NCI-H2029 treated with DMSO at 0.1 percent for 48 hours (cell line): ENCODE results near the gene REEP1.
"Not testable (repeated sequence)": the region's sequence is repeated elsewhere in the genome, so short reads cannot be mapped to it uniquely, and the experiment has no call there.

Experiments
- DNase-seq: peaks from one replicate; lab custom pipeline; 2025; lab: John Stamatoyannopoulos, UW

The REEP1 gene

DNA sequence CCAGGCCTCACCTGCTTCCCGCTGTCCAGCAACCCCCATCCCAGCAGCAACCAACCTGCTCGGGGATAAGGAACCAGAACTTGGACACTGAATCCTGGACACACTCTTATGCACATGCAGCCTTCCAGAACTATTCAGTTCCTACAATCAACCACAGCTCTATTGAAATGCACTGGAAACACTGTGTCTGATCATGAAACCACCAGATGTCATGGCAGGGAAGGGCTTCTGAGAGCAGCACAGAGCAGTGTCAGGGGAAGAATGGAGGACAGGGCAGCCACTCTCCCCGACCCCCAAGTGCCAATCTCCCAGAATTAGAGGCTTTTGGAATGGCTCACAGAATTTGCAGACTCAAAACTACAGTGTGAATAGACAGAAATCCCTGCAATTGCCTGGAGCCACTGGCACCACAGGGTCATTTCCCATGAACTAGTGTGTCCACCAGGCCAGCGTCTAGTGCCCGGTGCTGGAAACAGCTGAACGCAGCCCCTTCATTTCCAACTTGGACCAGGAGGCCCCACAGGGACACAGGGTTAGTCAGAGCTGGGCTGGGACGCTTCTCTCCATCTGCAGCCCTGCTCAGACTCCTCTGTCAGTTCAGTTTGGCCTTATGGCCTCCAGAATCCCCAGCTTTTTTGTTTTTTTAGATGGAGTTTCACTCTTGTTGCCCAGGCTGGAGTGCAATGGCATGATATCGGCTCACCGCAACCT is 112.6 kb downstream of the REEP1 start:
- DNase-seq, result no peak

DNA sequence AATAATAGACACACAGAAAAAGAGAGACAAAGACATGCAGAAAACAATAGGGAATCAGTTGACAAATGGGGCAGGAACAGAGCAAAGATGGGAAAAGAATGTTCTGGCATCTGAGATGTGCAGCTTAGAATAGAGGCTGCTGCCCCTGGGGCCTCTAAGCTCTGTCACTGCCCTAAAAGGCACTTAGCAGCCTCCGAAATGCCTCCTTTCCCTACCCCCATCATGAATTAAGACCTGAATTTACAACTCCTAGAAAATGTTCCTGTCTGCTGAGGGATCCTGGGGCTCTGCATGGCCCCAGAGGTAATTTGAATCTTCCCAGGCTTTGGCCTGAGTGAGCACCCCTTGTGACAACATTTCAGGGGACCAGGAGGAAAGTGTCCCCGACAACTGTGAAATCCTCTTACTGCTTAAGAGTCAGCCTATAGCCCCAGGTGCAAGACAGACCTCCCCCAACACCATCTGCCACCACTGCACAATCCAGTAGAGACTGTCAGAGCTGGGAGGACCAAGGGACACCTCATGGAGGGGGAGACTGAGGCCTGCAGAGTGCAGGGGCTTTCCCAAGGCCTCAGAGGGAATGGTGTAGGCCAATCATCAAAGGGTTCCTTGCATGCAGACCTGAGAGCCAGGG is 113.4 kb downstream of the REEP1 start:
- DNase-seq, result no peak

DNA sequence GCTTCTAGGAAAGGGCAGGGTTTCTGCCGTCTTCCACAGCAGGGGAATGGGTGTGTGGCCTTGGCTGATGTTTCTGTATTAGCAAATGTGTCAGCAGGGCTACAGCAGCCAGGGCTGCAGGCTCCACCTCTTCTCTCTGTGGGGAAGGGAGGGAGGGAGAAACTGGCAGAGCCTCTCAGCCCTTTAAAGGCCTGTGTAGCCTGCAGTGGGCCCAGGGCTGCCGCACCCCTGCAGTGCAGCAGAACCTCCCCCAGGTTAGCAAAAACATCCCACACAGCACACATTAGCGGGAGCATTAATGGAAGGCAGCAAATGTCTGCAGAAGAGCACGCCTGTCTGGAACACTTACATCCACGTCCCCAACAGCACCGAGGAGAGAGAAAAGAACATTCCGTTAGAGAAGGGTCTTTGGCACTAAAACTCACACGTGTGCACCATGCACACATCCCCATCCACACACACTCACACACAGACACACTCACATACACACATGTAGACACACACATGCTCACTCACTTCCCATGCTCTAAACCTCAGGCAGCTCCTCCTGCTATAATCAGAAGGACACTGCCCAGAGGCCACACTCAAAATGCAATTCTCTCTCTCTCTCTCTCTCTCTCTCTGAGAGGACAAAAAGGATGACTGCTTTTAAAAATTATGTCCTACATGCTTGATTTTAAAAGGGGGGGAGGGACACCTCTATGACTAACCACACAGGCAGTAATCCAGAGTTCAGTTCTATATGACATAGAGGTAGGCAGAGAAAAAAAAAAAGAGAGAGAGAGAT is 114.1 kb downstream of the REEP1 start:
- no peak for DNase-seq

DNA sequence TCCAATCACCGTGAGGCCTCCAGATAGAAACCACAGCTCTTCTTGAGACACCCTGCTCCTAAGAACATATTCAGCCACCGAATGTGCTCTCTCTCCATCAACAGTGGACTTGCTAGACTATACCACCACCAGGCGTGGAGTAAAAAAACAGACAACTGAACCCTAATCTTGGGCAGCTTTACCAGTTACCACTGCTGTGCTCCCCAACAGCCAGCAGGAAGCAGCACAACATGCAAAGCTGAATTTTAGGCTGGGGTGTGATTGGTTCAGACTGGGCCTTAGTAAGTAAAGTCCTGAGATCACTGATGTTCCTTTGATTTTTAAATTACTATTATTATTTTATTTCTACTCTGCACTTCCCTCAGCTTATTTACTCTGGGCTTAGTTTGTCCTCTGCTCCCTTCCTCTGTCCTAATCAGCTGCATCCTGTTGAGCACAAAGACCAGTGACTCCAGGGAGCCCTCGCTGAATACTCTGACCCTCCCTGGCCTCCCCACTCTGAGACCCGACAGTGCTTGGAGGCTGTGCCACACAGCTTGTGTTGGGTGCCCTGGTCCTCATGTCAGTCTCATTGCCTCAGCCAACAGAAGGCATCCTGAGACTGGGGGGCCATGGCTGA is 116.3 kb downstream of the REEP1 start:
- no peak for DNase-seq

DNA sequence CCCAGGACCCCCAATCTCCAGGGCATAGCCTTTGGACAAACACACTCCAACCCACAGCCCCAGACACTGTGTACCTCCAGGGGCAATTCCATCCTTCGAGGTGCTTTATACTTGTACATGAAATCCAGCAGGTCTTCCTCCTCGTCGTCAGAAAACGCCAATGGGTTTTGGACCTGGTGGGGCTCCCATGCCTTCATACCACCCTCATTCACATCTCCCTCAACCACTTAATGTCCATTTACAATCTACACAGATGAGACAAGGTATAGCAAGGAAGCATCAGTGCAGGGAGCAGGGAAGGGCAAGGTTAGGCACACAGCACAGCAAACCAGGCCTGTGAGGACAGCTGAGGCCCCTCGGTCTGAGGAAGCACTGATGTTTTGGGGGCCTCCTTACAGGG is 117.5 kb downstream of the REEP1 start:
- no peak for DNase-seq

DNA sequence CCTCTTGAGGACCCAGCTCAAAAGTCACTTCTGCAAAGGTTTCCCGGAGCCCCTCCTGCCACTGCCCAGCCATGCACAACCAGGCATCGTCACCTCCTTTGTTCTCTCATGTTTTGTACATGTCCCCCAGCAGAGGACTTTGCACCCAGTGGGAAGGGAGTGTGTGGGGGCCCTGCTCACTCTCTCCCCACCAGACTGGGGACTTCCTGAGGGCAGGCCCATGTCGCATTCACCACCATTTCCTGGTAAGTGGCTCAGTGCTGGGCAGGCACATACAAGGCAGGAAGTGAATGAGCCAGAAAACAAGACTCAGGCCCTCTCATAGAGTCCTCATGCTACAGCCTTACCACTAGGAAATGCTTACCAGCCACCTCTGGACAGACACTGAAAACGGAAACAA is 119.3 kb downstream of the REEP1 start:
- DNase-seq, result no peak

DNA sequence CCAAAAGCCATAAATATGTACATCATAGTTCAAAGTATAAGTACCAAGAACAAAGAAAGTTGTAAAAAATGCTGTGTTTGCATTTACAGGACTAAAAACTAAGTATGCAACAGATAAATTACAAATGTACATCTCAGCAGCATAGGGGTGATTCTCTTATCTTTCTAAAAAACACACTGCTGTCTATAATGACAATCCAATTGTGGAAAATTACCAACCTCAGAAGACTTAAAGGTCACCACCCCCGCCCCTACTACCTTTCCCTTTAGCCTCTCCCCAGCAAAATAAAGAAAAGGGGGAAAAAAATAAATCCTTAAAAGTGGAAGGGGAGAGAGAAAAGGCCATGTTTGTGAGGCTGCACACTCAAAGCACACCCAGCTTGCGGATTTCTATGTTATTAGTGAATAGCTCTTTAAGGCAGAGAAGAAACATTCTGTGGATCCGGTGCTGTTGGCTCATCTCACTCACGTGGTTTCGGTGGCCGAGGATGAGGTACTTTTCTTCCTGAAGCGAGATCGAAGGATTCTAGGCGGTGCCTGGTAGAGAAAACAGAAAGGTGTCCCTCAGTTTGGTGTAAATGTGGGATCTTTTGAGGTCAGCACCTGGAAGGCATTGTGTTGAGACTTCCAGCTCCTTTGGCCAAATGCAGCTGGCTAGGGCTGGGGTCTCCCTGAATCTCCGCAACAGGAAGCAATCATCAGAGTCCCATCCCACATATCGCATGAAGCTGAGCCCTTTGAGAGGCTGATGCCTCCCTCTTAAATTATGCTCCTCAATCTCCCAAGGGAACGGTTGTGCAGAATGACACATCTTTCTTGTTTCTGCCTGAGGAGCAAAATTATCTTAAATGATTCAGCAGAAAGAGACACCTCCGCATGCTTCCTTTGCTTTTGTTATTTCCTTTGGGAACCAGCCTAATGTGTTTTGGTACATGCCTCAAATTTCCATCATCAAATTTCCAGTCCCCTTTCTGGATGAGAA is 120.6 kb downstream of the REEP1 start:
- DNase-seq, result no peak

DNA sequence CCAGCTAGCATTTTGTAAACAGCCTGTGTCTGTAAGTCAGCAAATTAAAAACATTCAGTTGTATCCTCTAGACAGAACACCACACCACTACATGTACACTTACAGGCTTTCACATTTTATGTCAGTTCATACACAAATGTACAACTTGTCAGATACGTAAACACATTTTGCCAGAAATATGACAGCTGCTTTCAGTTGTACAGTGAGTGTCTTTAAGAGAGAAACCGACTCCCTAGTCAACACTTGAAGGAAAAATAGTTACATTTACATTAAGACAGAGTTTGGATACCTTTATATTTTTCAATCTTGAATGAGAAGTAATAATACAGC is 123.0 kb downstream of the REEP1 start:
- DNase-seq, result no peak

DNA sequence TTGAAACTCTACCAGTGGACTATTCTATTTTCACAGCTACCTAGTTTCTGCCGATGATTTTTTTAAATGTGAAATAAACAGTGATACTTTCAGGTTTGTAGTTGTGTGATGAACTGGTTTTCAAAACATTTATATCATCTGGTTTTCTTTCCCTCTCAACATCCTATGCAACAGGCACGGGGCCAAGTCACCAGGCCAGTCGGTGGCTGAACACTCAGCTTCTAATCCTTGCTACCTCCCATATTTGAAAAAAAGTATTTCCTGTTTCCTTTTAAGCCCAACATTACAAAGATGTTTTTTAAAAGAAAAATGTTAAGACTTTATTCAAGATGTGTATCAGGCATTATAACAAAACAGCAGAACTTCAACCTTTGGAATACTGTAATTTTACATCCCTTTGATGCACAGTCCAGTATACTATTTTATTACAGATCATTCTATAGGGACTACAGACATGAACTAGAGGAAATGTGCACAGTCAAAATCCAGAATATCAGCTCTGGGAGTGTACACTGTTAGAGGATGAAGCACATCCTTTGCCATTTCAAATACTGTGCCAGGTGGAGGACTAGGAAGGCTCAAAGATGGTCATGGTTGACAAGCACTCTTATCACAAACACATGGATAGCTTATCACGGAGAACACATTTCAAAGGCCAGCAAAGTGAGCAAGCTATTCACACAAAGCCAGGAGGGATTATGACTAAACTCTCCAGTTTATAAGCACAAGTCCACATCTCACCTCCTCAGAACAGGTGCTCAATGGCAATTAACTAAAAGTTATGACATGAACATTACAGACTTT is 123.5 kb downstream of the REEP1 start:
- DNase-seq, result peak; percentile 47

DNA sequence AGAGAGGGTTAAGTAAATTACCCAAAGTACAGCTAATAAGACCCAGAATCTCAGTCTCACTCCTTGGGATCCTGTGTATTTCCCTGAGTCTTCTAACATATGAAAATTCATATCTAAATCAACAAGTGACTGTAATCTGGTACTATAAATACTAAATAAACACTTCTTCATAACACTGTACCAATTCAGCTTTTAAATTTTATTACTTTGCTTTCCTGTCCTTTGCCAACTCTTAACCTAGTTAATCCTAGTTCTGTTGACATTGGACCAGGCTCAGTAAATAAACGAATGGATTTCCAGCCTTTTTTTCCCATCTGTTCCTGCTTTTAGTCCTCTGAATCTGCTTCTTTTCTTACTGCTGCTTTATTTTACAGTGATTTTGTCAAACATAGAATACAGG is 124.4 kb downstream of the REEP1 start:
- no peak for DNase-seq

DNA sequence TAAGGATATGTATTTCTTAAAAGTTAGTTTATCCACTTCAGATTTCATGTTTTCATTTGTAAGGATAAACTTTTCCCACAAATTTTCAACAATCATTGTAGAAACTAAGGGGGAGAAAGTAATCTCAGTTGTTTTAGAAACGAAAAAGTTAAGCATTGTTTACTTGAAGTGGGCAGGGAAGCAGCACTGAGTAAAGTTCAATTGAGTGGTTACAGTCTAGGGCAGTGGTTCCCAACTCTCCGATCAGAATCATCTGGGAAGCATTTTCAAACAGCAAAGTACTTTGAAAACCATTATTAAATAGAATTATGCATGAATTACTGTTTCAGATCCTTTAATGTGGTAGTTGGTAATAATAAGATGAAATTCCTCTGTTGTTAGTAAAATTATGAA is 125.6 kb downstream of the REEP1 start:
- no peak for DNase-seq

DNA sequence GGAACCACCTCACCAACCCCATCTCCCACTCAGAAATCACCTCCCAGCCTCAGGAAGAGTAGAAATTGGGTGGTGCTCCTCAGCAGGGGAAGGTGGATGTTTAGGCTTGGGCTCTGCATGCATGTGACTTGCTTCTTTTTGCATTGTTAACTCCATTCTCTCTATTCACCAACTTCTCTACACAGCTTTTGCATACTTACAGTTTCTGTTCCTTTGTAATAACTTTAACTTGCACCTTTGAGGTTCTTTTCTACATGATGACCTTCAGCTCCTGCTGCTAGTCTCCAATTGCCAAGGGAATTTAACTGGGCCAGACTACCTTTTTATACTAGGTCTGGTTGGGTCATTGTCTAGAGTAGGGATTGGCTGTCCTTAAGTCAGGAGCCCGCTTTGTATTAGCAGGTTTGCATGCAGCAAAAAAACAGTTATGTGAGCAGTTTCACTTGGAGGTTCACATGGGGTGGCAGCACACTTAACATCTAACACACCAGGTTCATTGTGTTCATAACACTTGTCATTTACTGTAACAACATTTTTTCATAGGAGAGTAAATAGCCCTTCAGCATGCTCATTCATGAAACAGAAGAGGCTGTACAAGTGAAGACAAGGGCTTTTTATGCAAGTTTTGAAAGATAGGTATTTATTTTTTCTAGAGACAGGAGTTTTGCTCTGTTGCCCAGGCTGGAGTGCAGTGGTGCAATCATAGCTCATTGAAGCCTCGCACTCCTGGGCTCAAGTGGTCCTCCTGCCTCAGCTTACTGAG is 126.2 kb downstream of the REEP1 start:
- DNase-seq, result peak; percentile 30

DNA sequence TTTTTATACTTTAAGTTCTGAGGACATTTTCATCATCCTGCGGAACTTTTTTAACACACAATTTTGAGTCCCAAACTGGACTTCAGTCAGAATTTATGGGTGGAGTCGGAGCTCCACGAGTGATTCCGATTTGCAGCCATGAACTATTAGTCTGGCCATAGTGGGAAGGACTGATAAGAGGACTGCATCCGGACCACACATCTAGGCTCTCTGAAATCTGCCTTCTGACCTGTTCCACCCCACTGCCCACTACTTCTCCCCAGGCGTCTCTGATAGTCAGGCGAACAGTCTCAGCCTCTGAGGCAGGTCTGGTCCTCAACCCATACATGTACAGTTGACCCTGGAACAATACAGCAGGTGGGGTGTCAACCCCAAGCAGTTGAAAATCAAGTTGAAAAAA is 133.0 kb downstream of the REEP1 start:
- DNase-seq, result no peak

DNA sequence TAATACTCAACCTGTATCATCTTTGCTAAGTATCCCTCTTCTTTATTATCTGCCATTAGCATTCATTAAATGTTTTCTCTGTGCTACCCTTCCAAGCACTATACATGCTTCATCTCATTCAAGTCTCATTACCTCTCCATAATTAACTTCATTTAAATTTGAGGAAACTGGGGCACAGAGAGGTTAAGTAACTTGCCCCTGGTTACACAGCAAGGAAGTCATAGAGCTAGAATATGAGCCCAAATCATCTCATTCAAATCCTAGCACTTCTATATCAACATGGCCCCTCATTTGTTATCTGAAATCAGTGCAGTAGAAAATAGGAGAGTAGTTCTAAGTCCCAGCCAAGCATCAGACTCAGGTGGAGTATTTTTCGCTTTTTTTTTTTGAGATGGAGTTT is 133.8 kb downstream of the REEP1 start:
- DNase-seq, result no peak

DNA sequence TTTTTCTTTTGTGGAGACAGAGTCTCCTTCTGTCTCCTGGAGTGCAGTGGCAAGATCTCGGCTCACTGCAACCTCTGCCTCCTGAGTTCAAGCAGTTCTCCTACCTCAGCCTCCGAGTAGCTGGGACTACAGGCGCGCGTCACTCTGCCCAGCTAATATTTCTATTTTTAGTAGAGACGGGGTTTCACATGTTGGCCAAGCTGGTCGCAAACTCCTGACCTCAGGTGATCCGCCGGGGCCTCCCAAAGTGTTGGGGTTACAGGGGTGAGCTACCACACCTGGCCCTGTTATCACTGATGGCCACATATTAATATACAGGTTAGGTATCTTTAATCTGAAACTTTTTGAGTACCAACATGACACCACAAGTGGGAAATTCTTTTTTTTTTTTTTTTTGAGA is 134.7 kb downstream of the REEP1 start:
- DNase-seq, result no peak

DNA sequence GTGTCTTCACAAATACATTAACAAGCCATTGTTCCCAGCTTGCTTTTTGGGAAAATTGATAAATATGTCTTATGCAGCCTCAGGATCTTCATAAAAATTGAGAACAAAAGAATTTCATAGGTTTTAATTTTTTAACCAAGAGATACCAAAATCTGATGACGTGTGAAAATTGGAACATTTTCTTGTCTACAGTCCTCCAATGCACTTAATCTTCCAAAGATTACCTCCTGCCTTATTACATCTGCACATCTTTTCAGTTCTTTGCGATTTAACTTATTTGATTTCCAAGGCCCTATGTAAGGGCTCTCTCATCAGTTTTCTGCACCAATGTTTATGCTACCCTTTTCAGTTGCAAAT is 135.1 kb downstream of the REEP1 start:
- no peak for DNase-seq

DNA sequence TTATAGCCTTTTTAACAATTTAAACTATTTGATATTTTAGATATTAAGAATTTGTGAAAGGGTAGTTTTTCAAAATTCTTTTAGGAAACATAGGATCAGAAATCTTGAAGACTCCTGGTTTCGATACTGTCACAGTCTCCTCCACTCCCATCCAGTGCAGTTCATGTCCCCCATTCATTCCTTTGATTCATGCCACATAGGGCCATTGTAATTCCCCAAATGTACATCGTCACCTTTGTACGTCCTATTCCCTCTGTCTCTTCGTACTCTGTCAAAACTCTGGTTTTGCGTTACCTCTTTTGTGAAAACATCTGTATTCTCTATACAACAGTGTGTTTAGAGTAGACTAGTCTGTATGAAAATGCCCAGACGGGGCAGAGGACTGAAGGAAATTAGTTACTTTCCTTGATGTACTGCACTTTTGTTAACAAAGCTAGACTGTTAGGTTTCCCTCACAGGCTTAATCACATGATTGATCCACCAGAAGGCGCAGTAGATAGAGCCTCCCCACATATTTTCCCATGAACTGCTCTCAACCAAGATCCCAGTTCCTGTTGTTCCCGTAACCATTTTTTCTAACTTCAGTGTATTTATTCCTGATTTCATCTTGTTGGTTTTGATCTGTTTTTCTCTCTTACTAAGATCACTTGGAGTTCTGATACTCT is 135.6 kb downstream of the REEP1 start:
- DNase-seq, result no peak

DNA sequence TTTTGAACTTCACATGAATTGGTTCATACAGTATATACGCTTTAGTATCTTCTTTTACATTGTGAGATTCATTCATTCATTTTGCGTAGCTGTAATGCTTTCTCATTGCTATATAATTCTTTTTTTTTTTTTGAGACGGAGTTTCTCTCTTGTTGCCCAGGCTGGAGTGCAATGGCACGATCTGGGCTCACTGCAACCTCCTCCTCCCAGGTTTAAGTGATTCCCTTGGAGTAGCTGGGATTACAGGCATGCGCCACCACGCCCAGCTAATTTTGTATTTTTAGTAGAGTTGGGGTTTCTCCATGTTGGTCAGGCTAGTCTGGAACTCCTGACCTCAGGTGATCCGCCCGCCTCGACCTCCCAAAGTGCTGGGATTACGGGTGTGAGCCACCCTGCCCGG is 136.9 kb downstream of the REEP1 start:
- not testable (repeated sequence) for DNase-seq

DNA sequence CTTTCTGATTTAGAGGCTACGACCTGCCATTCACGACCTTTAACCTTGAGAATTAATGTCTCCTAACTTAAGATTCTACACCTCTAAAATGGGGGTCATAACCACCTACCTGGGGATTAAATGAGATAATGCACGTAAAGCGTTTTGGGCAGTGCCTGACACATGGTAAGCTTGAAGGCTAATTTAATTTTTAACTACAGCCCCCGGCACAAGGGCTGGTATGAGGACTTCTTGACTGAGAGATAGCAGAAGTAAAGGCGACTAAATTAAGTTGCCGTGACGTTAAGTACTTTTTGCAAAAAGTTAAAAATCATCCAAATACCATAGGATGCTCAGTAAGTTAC is 137.6 kb downstream of the REEP1 start:
- no peak for DNase-seq
